OCI-LY3 (cell line): ENCODE measurements around the gene ZCCHC24.
A peak's percentile ranks its signal among the peaks of the same experiment; 100 is the strongest.

ENCODE experiments used
- H2AFZ ChIP-seq: fragments of 200-600, 300-600 bp; shearing (Covaris generic); 2 replicates; pipeline ENCODE4 v1.6.0; 2014; ENCODE audit warnings: antibody characterized with exemption, low read depth, low read length
- H3K27ac ChIP-seq: fragments of 200-600, 300-600 bp; sonication (generic); 2 replicates; pipeline ENCODE4 v1.5.1; 2014; ENCODE audit warnings: mild to moderate bottlenecking, low read length, moderate library complexity, mixed read lengths
- H3K27me3 ChIP-seq: fragments of 200-600, 300-600 bp; sonication (generic); 2 replicates; pipeline ENCODE4 v1.6.1; 2014; ENCODE audit warnings: low read depth, low read length, mixed read lengths
- H3K36me3 ChIP-seq: fragments of 200-600, 300-600 bp; sonication (generic); replicated peaks from 2 replicates; pipeline ENCODE3; 2014; ENCODE audit warnings: low read depth, low read length, mixed read lengths
- H3K4me1 ChIP-seq: fragments of 300-600, 200-600 bp; sonication (generic); 2 replicates; pipeline ENCODE4 v1.6.1; 2014; ENCODE audit warnings: low read length, mixed read lengths
- H3K4me2 ChIP-seq: fragments of 200-600, 300-600 bp; sonication (generic); 2 replicates; pipeline ENCODE4 v1.6.1; 2014; ENCODE audit warnings: low read length, mixed read lengths
- H3K4me3 ChIP-seq: fragments of 300-600, 200-600 bp; sonication (generic); 2 replicates; pipeline ENCODE4 v1.5.1; 2014; ENCODE audit warnings: antibody characterized with exemption, mild to moderate bottlenecking, low read length, moderate library complexity
- H3K79me2 ChIP-seq: fragments of 300-600, 200-600 bp; shearing (Covaris generic); 2 replicates; pipeline ENCODE4 v1.6.1; 2014; ENCODE audit warnings: mild to moderate bottlenecking, low read length, mixed read lengths
- H3K9ac ChIP-seq: fragments of 300-600, 200-600 bp; shearing (Covaris generic); 2 replicates; pipeline ENCODE4 v1.6.0; 2014; ENCODE audit warnings: mild to moderate bottlenecking, low read length, moderate library complexity
- H3K9me3 ChIP-seq: fragments of 200-600, 300-600 bp; shearing (Covaris generic); 2 replicates; pipeline ENCODE4 v1.6.1; 2014; ENCODE audit warnings: low read length, mixed read lengths; ENCODE audit not compliant: insufficient read depth
- H4K20me1 ChIP-seq: fragments of 200-600, 300-600 bp; sonication (generic); 2 replicates; pipeline ENCODE4 v1.6.1; 2016; ENCODE audit warnings: low read length, mixed read lengths; ENCODE audit not compliant: insufficient read depth
- CTCF ChIP-seq: fragments of 200-600, 300-600 bp; sonication (generic); IDR thresholded peaks from 2 replicates; pipeline ENCODE4 v1.5.1; 2014; ENCODE audit warnings: antibody characterized with exemption, low read length, low read depth
- EZH2phosphoT487 ChIP-seq: fragments of 200-600 bp; shearing (Covaris generic); IDR thresholded peaks from 2 replicates; pipeline ENCODE4 v1.6.1; 2018; ENCODE audit warnings: antibody characterized with exemption, mixed run types, low read depth

ZCCHC24 gene

DNA sequence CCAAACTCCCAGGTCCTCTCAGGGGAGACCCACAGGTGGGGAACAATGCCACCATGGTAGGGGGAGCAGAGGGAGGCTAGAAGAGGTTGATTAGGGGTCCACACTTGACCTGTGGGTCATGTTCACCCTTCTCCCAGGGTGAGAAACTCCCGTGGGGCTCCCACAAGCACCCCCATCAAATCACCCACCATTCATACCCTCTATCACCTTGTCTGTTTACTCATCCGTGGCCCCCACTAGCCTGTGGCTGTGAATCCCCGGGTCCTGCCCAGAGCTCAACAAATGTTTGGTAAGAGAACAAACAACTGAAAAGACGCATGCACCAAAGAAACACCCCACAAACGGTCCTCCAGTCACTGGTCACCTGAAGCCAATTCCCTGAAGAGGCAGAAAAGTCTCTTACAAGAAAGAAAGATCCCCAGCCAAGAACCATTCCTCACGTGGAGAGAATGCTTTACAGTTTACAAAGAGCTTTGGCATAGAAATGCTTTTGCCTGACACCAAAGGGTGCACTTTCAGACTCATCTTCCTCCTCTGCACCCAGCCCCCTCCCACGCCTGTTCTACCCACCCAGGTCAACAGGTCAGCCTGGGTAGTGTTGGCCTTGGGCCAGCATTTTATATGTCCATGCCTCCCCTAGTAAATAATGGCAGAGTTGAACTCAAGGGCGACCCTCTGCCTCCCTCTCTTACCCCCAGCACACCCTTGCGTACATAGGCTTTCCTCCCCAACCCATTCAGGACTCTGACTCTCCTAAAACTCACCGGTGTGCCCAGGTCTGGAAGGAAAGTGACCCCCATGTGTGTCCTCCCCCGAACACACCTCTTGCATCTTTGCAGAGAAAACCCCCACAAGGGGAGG is 1.9 kb downstream of the ZCCHC24 start:
- Histone ChIP-seq H3K4me1 (peaks cover 9% of the 10 kb centered on the region), H4K20me1 (no peaks in the 10 kb centered on the region), H3K36me3 (no peaks in the 10 kb centered on the region), H3K79me2 (no peaks in the 10 kb centered on the region), H3K9me3 (no peaks in the 10 kb centered on the region), H3K27ac (no peak overlapping the region), H3K9ac (peak overlapping the region; percentile 55; the same call in 1 of the 2 replicates), H2AFZ (no peak overlapping the region), H3K4me2 (peak overlapping the region; percentile 99), H3K4me3 (peak overlapping the region; percentile 91), H3K27me3 (peaks cover 10% of the 10 kb centered on the region; the same call in 1 of the 2 replicates)
- TF ChIP-seq CTCF (no peak), EZH2phosphoT487 (no peak)

GRCh38 chr10:79442171-79443040 is 3.0 kb downstream of the ZCCHC24 start:
- no peak overlapping the region for H3K4me2 ChIP-seq
- H2AFZ ChIP-seq, result no peak overlapping the region
- H3K9me3 ChIP-seq, result no peaks in the 10 kb centered on the region
- H4K20me1 ChIP-seq, result no peaks in the 10 kb centered on the region
- H3K27me3 ChIP-seq, result peaks cover 10% of the 10 kb centered on the region; the same call in 1 of the 2 replicates
- no peak overlapping the region for H3K27ac ChIP-seq
- no peak overlapping the region for H3K4me3 ChIP-seq
- no peaks in the 10 kb centered on the region for H3K36me3 ChIP-seq
- H3K4me1 ChIP-seq, result peaks cover 9% of the 10 kb centered on the region
- no peaks in the 10 kb centered on the region for H3K79me2 ChIP-seq
- TF ChIP-seq CTCF, result no peak
- TF ChIP-seq EZH2phosphoT487, result no peak
- no peak overlapping the region for H3K9ac ChIP-seq

- Histone ChIP-seq H2AFZ (no peak overlapping the region), H3K27ac (no peak overlapping the region)
Measured at GRCh38 chr10:79441433-79441832, 4.0 kb downstream of the ZCCHC24 start.

More at GRCh38 chr10:79441433-79441832, 4.0 kb downstream of the ZCCHC24 start:
- Histone ChIP-seq H3K4me1 (peaks cover 9% of the 10 kb centered on the region), H3K4me2 (no peak overlapping the region), H4K20me1 (no peaks in the 10 kb centered on the region), H3K4me3 (no peak overlapping the region), H3K9ac (no peak overlapping the region), H3K79me2 (no peaks in the 10 kb centered on the region), H3K27me3 (peaks cover 10% of the 10 kb centered on the region; the same call in 1 of the 2 replicates), H3K9me3 (no peaks in the 10 kb centered on the region), H3K36me3 (no peaks in the 10 kb centered on the region)
- TF ChIP-seq EZH2phosphoT487, result no peak
- TF ChIP-seq CTCF, result no peak
